H1 (cell line): ENCODE measurements around the gene RAB8B. TPM values are rescaled to one million over a fixed set of nuclear protein-coding genes. Genes with fewer than 3 reads are reported as not detected.
A peak's percentile ranks its signal among the peaks of the same experiment; 100 is the strongest.

ENCODE experiments used
- ASH2L ChIP-seq: fragments of 200-600, 300-600 bp; sonication (generic); IDR thresholded peaks from one replicate; pipeline ENCODE4 v1.7.1; 2017; ENCODE audit warnings: low read length
- BACH1 ChIP-seq: IDR thresholded peaks from 2 replicates; pipeline ENCODE4 v1.6.1; 2012; ENCODE audit warnings: low read length, improper control_type of control experiment
- CTCF ChIP-seq, 3 experiments: IDR thresholded peaks; 1 replicate in 2 of 3; 2 replicates in 1 of 3; pipeline versions ENCODE4 v1.5.1 to v1.6.1; 2011; ENCODE audit warnings: low read length in 3 of 3, mild to moderate bottlenecking in 3 of 3, inconsistent platforms in 2 of 3, low read depth in 1 of 3, moderate library complexity in 1 of 3; ENCODE audit not compliant: insufficient read depth in 1 of 3; ENCODE audit errors: control extremely low read depth in 1 of 3
- HDAC6 ChIP-seq: IDR thresholded peaks from one replicate; pipeline ENCODE4 v1.7.1; 2012; ENCODE audit warnings: low read depth, mild to moderate bottlenecking, inconsistent platforms, low read length, moderate library complexity
- JUN ChIP-seq: IDR thresholded peaks from 2 replicates; pipeline ENCODE4 v1.6.1; 2011; ENCODE audit warnings: low read depth, mild to moderate bottlenecking, improper control_type of control experiment, low read length
- NANOG ChIP-seq: IDR thresholded peaks from 2 replicates; pipeline ENCODE4 v1.6.1; 2011; ENCODE audit warnings: low read length, low read depth, mild to moderate bottlenecking, inconsistent platforms; ENCODE audit not compliant: insufficient read depth, poor library complexity, severe bottlenecking
- PHF8 ChIP-seq: fragments of 200-600 bp; sonication (generic); conservative IDR thresholded peaks from 2 replicates; pipeline ENCODE4 v1.7.1; 2012; ENCODE audit warnings: low read depth, mild to moderate bottlenecking, inconsistent platforms, low read length, moderate library complexity
- RAD21 ChIP-seq, 2 experiments: IDR thresholded peaks in 1 of 2; conservative IDR thresholded peaks in 1 of 2; 2 replicates each; pipeline ENCODE4 v1.6.1; 2011; ENCODE audit warnings: low read depth in 2 of 2, low read length in 2 of 2, improper control_type of control experiment in 1 of 2, inconsistent platforms in 1 of 2, mild to moderate bottlenecking in 1 of 2, moderate library complexity in 1 of 2
- SP1 ChIP-seq: IDR thresholded peaks from 2 replicates; pipeline ENCODE4 v1.6.1; 2011; ENCODE audit warnings: low read depth, low read length
- TAF1 ChIP-seq: IDR thresholded peaks from 2 replicates; pipeline ENCODE4 v1.6.1; 2011; ENCODE audit warnings: mild to moderate bottlenecking, low read depth, low read length
- TBP ChIP-seq: IDR thresholded peaks from 2 replicates; pipeline ENCODE4 v1.6.1; 2011; ENCODE audit warnings: low read depth, low read length, improper control_type of control experiment
- polyA plus RNA-seq, 7 experiments: library from polyadenylated mRNA; depleted of rRNA in 3 of 7; stranded (reverse) in 5 of 7; unstranded in 2 of 7; fragments of >200 nt in 5 of 7; fragments of 200-250 nt in 2 of 7; gene quantifications; 1 replicate in 5 of 7; 2 replicates in 1 of 7; 4 replicates in 1 of 7; pipeline versions ENCODE4 v1.2.1 to v1.2.3, GENCODE V29; 2011 to 2013; ENCODE audit warnings: missing spikeins in 2 of 7, mixed read lengths in 2 of 7
- total RNA-seq: library from RNA; stranded (reverse); fragmentation: NEBNext Ultra II Directional; extraction: Animal tissue kit (Norgen Biotek cat#: 25700); gene quantifications from 2 replicates; pipeline ENCODE4 v1.2.1, GENCODE V29; 2021
- TF ChIP-seq, protein P1 (sequence below): IDR thresholded peaks from 2 replicates; pipeline ENCODE4 v1.6.1; 2012; ENCODE audit warnings: inconsistent platforms

The RAB8B gene
- total and polyA plus RNA-seq, 2 of the 8 experiments (the other 6 are each of a cell fraction or from before 2014, with no cell fraction given), result 9.5 to 47.8 TPM

GRCh38 chr15:63256433-63257274 lies 67.2 kb downstream of the RAB8B start (continued):
- TF ChIP-seq RAD21 (IDR thresholded peaks at IDR 0.05 in 1 of 2, conservative IDR thresholded peaks at IDR 0.05 in 1 of 2; ENCODE audit: low read depth in 2 of 2, low read length in 2 of 2) (no peak), CTCF (IDR thresholded peaks at IDR 0.05; ENCODE audit: control extremely low read depth in 1 of 3, insufficient read depth in 1 of 3, low read depth in 1 of 3, low read length in 3 of 3) (no peak), ASH2L (no peak), NANOG (no peak), HDAC6 (no peak), TAF1 (no peak), TBP (no peak), PHF8 (no peak), BACH1 (no peak), SP1 (0 out of 2 replicates have a peak, but pooled peaks have one; percentile 14), JUN (peak; percentile 79)
- TF ChIP-seq, protein P1, sequence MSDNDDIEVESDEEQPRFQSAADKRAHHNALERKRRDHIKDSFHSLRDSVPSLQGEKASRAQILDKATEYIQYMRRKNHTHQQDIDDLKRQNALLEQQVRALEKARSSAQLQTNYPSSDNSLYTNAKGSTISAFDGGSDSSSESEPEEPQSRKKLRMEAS, result 0 out of 2 replicates have a peak, but pooled peaks have one; percentile 33
- TF ChIP-seq, all 59 proteins: peak for 5
